Right atrium auricular region (tissue), 2 donors: ENCODE data around the gene PRDM15. TPM values are rescaled to one million over a fixed set of nuclear protein-coding genes. Genes with fewer than 3 reads are reported as not detected.

Experiments
- DNase-seq: peaks from one replicate; pipeline ENCODE4 v3.0.0-alpha.2; 2019; ENCODE audit warnings: low spot score
- H3K27ac ChIP-seq, 2 donors: fragments of 200-600 bp; sonication (generic); 1 replicate in 1 of 2; 2 replicates in 1 of 2; pipeline ENCODE4 v1.5.1; 2016 to 2019
- H3K27me3 ChIP-seq, 2 donors: fragments of 200-600 bp; sonication (generic); one replicate each; pipeline versions ENCODE4 v1.5.1 to v1.6.0; 2017 to 2019
- H3K36me3 ChIP-seq: fragments of 200-600 bp; sonication (generic); one replicate; pipeline ENCODE4 v1.5.1; 2016
- H3K4me1 ChIP-seq, 2 donors: fragments of 200-600 bp; sonication (generic); one replicate each; pipeline versions ENCODE4 v1.5.1 to v1.6.0; 2017 to 2019
- H3K4me3 ChIP-seq, 2 donors: fragments of 200-600 bp; sonication (generic); 1 replicate in 1 of 2; 2 replicates in 1 of 2; pipeline ENCODE4 v1.5.1; 2017 to 2019; ENCODE audit warnings: mild to moderate bottlenecking in 1 of 2, moderate library complexity in 1 of 2
- H3K9me3 ChIP-seq, 2 donors: fragments of 200-600 bp; sonication (generic); one replicate each; pipeline ENCODE4 v1.5.1; 2019
- CTCF ChIP-seq, 2 donors: fragments of 200-600 bp; sonication (generic); IDR thresholded peaks; one replicate each; pipeline ENCODE4 v1.5.1; 2019; ENCODE audit warnings: antibody characterized with exemption in 2 of 2
- total RNA-seq, 2 donors: library from RNA; depleted of rRNA; stranded (reverse); fragments of >200 nt; gene quantifications; one replicate each; pipeline ENCODE4 v1.1.0, GENCODE V29; 2016

Gene PRDM15
- total RNA-seq, 2 donors from 2014 or later: 2.6 to 4.2 TPM

- peaks cover 7% of the 10 kb centered on the region for H3K36me3 ChIP-seq
- DNase-seq: no peak
- no peaks in the 10 kb centered on the region for H3K9me3 ChIP-seq
- TF ChIP-seq CTCF (IDR thresholded peaks at IDR 0.05): no peak
- H3K27me3 ChIP-seq: no peaks in the 10 kb centered on the region
- H3K4me3 ChIP-seq: no peak overlapping the region
- no peaks in the 10 kb centered on the region for H3K4me1 ChIP-seq
- H3K27ac ChIP-seq: no peak overlapping the region
Observed at GRCh38 chr21:41827951-41828883, 50.9 kb downstream of the PRDM15 start.

- Histone ChIP-seq H3K4me1 (no peaks in the 10 kb centered on the region), H3K27me3 (no peaks in the 10 kb centered on the region), H3K9me3 (no peaks in the 10 kb centered on the region), H3K4me3 (no peak overlapping the region), H3K27ac (no peak overlapping the region), H3K36me3 (peaks cover 7% of the 10 kb centered on the region)
- TF ChIP-seq CTCF (IDR thresholded peaks at IDR 0.05): no peak
- no peak for DNase-seq
Observed at GRCh38 chr21:41825881-41826280, 53.3 kb downstream of the PRDM15 start.

GRCh38 chr21:41825216-41825615, 53.9 kb downstream of the PRDM15 start:
- no peaks in the 10 kb centered on the region for H3K27me3 ChIP-seq
- H3K36me3 ChIP-seq: peaks cover 7% of the 10 kb centered on the region
- no peak for DNase-seq
- no peaks in the 10 kb centered on the region for H3K9me3 ChIP-seq
- H3K4me1 ChIP-seq: no peaks in the 10 kb centered on the region
- no peak overlapping the region for H3K4me3 ChIP-seq
- TF ChIP-seq CTCF (IDR thresholded peaks at IDR 0.05): no peak
- no peak overlapping the region for H3K27ac ChIP-seq

GRCh38 chr21:41824466-41825207, 54.5 kb downstream of the PRDM15 start:
- DNase-seq: no peak
- H3K36me3 ChIP-seq: peaks cover 7% of the 10 kb centered on the region
- no peaks in the 10 kb centered on the region for H3K27me3 ChIP-seq
- no peak overlapping the region for H3K4me3 ChIP-seq
- no peaks in the 10 kb centered on the region for H3K9me3 ChIP-seq
- no peak for TF ChIP-seq CTCF (IDR thresholded peaks at IDR 0.05)
- H3K27ac ChIP-seq: no peak overlapping the region
- no peaks in the 10 kb centered on the region for H3K4me1 ChIP-seq

- Histone ChIP-seq H3K27me3 (no peaks in the 10 kb centered on the region), H3K9me3 (no peaks in the 10 kb centered on the region), H3K4me1 (no peaks in the 10 kb centered on the region), H3K4me3 (no peak overlapping the region), H3K27ac (no peak overlapping the region), H3K36me3 (peaks cover 7% of the 10 kb centered on the region)
- no peak for TF ChIP-seq CTCF (IDR thresholded peaks at IDR 0.05)
- DNase-seq: no peak
Observed at GRCh38 chr21:41823906-41824305, 55.2 kb downstream of the PRDM15 start.
